Activated T-cell treated with anti-CD3 and anti-CD28 coated beads, Interleukin-2, amount 50 U/mL, for 24 hours (primary cell): Measurements from ENCODE around the gene EPB41L4B.

Source experiments
- DNase-seq: peaks from one replicate; pipeline ENCODE4 v3.0.0-alpha.2; 2020
- H3K27ac Mint-ChIP-seq: 2 replicates; pipeline ENCODE4 v1.8.0; 2020; ENCODE audit warnings: mild to moderate bottlenecking, mixed read lengths
- H3K27me3 Mint-ChIP-seq: 2 replicates; pipeline ENCODE4 v1.8.0; 2020; ENCODE audit warnings: mixed read lengths
- H3K36me3 Mint-ChIP-seq: 2 replicates; pipeline ENCODE4 v1.8.0; 2020; ENCODE audit warnings: low read depth, mixed read lengths
- H3K4me1 Mint-ChIP-seq: 2 replicates; pipeline ENCODE4 v1.8.0; 2020; ENCODE audit warnings: low read depth, mixed read lengths
- H3K4me3 Mint-ChIP-seq: 2 replicates; pipeline ENCODE4 v1.8.0; 2020; ENCODE audit warnings: mild to moderate bottlenecking, moderate library complexity, mixed read lengths
- H3K9me3 Mint-ChIP-seq: 2 replicates; pipeline ENCODE4 v1.8.0; 2020; ENCODE audit warnings: mixed read lengths

Gene EPB41L4B

GRCh38 chr9:109276469-109277440 is 44.1 kb downstream of the EPB41L4B start:
- DNase-seq: no peak
- Mint-ChIP-seq H3K4me3 (no peak overlapping the region), H3K36me3 (no peaks in the 10 kb centered on the region), H3K9me3 (no peaks in the 10 kb centered on the region), H3K27me3 (peaks cover 28% of the 10 kb centered on the region), H3K4me1 (no peaks in the 10 kb centered on the region), H3K27ac (no peak overlapping the region)

- no peaks in the 10 kb centered on the region for H3K36me3 Mint-ChIP-seq
- no peak overlapping the region for H3K27ac Mint-ChIP-seq
- no peak for DNase-seq
- H3K4me3 Mint-ChIP-seq: no peak overlapping the region
- H3K4me1 Mint-ChIP-seq: no peaks in the 10 kb centered on the region
- H3K9me3 Mint-ChIP-seq: no peaks in the 10 kb centered on the region
- peaks cover 24% of the 10 kb centered on the region for H3K27me3 Mint-ChIP-seq
Measured at GRCh38 chr9:109274884-109275730, 45.8 kb downstream of the EPB41L4B start.

GRCh38 chr9:109273869-109274268 is 47.0 kb downstream of the EPB41L4B start:
- H3K27ac Mint-ChIP-seq: no peak overlapping the region
- H3K9me3 Mint-ChIP-seq: no peaks in the 10 kb centered on the region
- H3K4me3 Mint-ChIP-seq: no peak overlapping the region
- DNase-seq: no peak
- H3K36me3 Mint-ChIP-seq: no peaks in the 10 kb centered on the region
- H3K4me1 Mint-ChIP-seq: no peaks in the 10 kb centered on the region
- peaks cover 23% of the 10 kb centered on the region for H3K27me3 Mint-ChIP-seq

- Mint-ChIP-seq H3K27ac (no peak overlapping the region), H3K9me3 (no peaks in the 10 kb centered on the region), H3K36me3 (no peaks in the 10 kb centered on the region), H3K27me3 (peaks cover 12% of the 10 kb centered on the region), H3K4me1 (no peaks in the 10 kb centered on the region), H3K4me3 (no peak overlapping the region)
- DNase-seq: no peak
Measured at GRCh38 chr9:109272745-109273144, 48.1 kb downstream of the EPB41L4B start.

GRCh38 chr9:109272045-109272444 is 48.8 kb downstream of the EPB41L4B start:
- Mint-ChIP-seq H3K9me3 (peaks cover 3% of the 10 kb centered on the region), H3K27me3 (peaks cover 7% of the 10 kb centered on the region), H3K4me3 (no peak overlapping the region), H3K27ac (no peak overlapping the region), H3K4me1 (no peaks in the 10 kb centered on the region), H3K36me3 (no peaks in the 10 kb centered on the region)
- DNase-seq: no peak

- Mint-ChIP-seq H3K27ac (no peak overlapping the region), H3K9me3 (peaks cover 3% of the 10 kb centered on the region), H3K27me3 (peaks cover 7% of the 10 kb centered on the region), H3K4me3 (no peak overlapping the region), H3K36me3 (no peaks in the 10 kb centered on the region), H3K4me1 (no peaks in the 10 kb centered on the region)
- no peak for DNase-seq
Measured at GRCh38 chr9:109270971-109271925, 49.6 kb downstream of the EPB41L4B start.

- H3K36me3 Mint-ChIP-seq: no peaks in the 10 kb centered on the region
- no peak overlapping the region for H3K27ac Mint-ChIP-seq
- peaks cover 5% of the 10 kb centered on the region for H3K27me3 Mint-ChIP-seq
- no peak for DNase-seq
- H3K9me3 Mint-ChIP-seq: peaks cover 3% of the 10 kb centered on the region
- no peak overlapping the region for H3K4me3 Mint-ChIP-seq
- no peaks in the 10 kb centered on the region for H3K4me1 Mint-ChIP-seq
Measured at GRCh38 chr9:109270441-109270840, 50.4 kb downstream of the EPB41L4B start.

GRCh38 chr9:109269839-109270238 is 51.0 kb downstream of the EPB41L4B start:
- peaks cover 3% of the 10 kb centered on the region for H3K9me3 Mint-ChIP-seq

GRCh38 chr9:109269081-109269480 is 51.8 kb downstream of the EPB41L4B start:
- no peaks in the 10 kb centered on the region for H3K36me3 Mint-ChIP-seq
- H3K27me3 Mint-ChIP-seq: peaks cover 5% of the 10 kb centered on the region
- H3K27ac Mint-ChIP-seq: no peak overlapping the region
- DNase-seq: no peak
- no peaks in the 10 kb centered on the region for H3K4me1 Mint-ChIP-seq
- no peak overlapping the region for H3K4me3 Mint-ChIP-seq
- peaks cover 3% of the 10 kb centered on the region for H3K9me3 Mint-ChIP-seq

More at GRCh38 chr9:109269839-109270238, 51.0 kb downstream of the EPB41L4B start:
- H3K4me3 Mint-ChIP-seq: no peak overlapping the region
- no peak for DNase-seq
- H3K27me3 Mint-ChIP-seq: peaks cover 5% of the 10 kb centered on the region
- no peaks in the 10 kb centered on the region for H3K36me3 Mint-ChIP-seq
- no peaks in the 10 kb centered on the region for H3K4me1 Mint-ChIP-seq
- H3K27ac Mint-ChIP-seq: no peak overlapping the region

GRCh38 chr9:109267555-109267954 is 53.3 kb downstream of the EPB41L4B start:
- Mint-ChIP-seq H3K27ac (no peak overlapping the region), H3K36me3 (no peaks in the 10 kb centered on the region), H3K4me1 (no peaks in the 10 kb centered on the region), H3K27me3 (peaks cover 2% of the 10 kb centered on the region), H3K4me3 (no peak overlapping the region), H3K9me3 (peaks cover 3% of the 10 kb centered on the region)
- DNase-seq: no peak

- no peaks in the 10 kb centered on the region for H3K4me1 Mint-ChIP-seq
- peaks cover 3% of the 10 kb centered on the region for H3K9me3 Mint-ChIP-seq
- H3K4me3 Mint-ChIP-seq: no peak overlapping the region
- H3K27me3 Mint-ChIP-seq: peaks cover 5% of the 10 kb centered on the region
- no peaks in the 10 kb centered on the region for H3K36me3 Mint-ChIP-seq
- H3K27ac Mint-ChIP-seq: no peak overlapping the region
- DNase-seq: no peak
Measured at GRCh38 chr9:109264877-109265587, 55.8 kb downstream of the EPB41L4B start.

GRCh38 chr9:109263358-109263757 is 57.5 kb downstream of the EPB41L4B start:
- Mint-ChIP-seq H3K27ac (no peak overlapping the region), H3K36me3 (no peaks in the 10 kb centered on the region), H3K4me3 (no peak overlapping the region), H3K27me3 (peaks cover 5% of the 10 kb centered on the region), H3K9me3 (peaks cover 3% of the 10 kb centered on the region), H3K4me1 (no peaks in the 10 kb centered on the region)
- DNase-seq: no peak

GRCh38 chr9:109258481-109259302 is 62.2 kb downstream of the EPB41L4B start:
- no peaks in the 10 kb centered on the region for H3K4me1 Mint-ChIP-seq
- no peak for DNase-seq

More at GRCh38 chr9:109258481-109259302, 62.2 kb downstream of the EPB41L4B start:
- Mint-ChIP-seq H3K27ac (no peak overlapping the region), H3K27me3 (peaks cover 5% of the 10 kb centered on the region), H3K4me3 (no peak overlapping the region), H3K9me3 (no peaks in the 10 kb centered on the region), H3K36me3 (no peaks in the 10 kb centered on the region)
